Esophagus squamous epithelium (tissue), 5 donors: ENCODE data around the gene LDLRAP1. TPM values are rescaled to one million over a fixed set of nuclear protein-coding genes. Genes with fewer than 3 reads are reported as not detected.
"Not testable (repeated sequence)": the region's sequence is repeated elsewhere in the genome, so short reads cannot be mapped to it uniquely, and the experiment has no call there.

ENCODE experiments used
- DNase-seq: peaks from one replicate; lab custom pipeline; 2025; lab: John Stamatoyannopoulos, UW
- H3K27ac ChIP-seq, 4 donors: fragments of 200-600 bp; sonication (generic); one replicate each; pipeline ENCODE4 v1.5.1; 2016 to 2019; ENCODE audit warnings: mild to moderate bottlenecking in 1 of 4
- H3K27me3 ChIP-seq, 4 donors: fragments of 200-600 bp; sonication (generic); 1 replicate in 3 of 4; 2 replicates in 1 of 4; pipeline versions ENCODE4 v1.5.1 to v1.6.0; 2017 to 2021; ENCODE audit warnings: antibody characterized with exemption in 1 of 4
- H3K36me3 ChIP-seq, 3 donors: fragments of 200-600 bp; sonication (generic); one replicate each; pipeline ENCODE4 v1.5.1; 2016 to 2019
- H3K4me1 ChIP-seq, 3 donors: fragments of 200-600 bp; sonication (generic); one replicate each; pipeline ENCODE4 v1.5.1; 2017 to 2019
- H3K4me3 ChIP-seq, 4 donors: fragments of 200-600 bp; sonication (generic); 1 replicate in 3 of 4; 2 replicates in 1 of 4; pipeline ENCODE4 v1.5.1; 2016 to 2019; ENCODE audit warnings: mild to moderate bottlenecking in 2 of 4, moderate library complexity in 1 of 4
- H3K9me3 ChIP-seq, 3 donors: fragments of 200-600 bp; sonication (generic); one replicate each; pipeline ENCODE4 v1.5.1; 2016 to 2019
- CTCF ChIP-seq, 6 experiments: fragments of 450-650 bp in 4 of 6; fragments of 200-600 bp in 2 of 6; sonication (generic) in 2 of 6; IDR thresholded peaks; one replicate each; pipeline ENCODE4 v1.5.1; 2016 to 2019; ENCODE audit warnings: antibody characterized with exemption in 6 of 6, mild to moderate bottlenecking in 4 of 6, moderate library complexity in 4 of 6
- POLR2A ChIP-seq, 4 donors: fragments of 450-650 bp; IDR thresholded peaks; one replicate each; pipeline ENCODE4 v1.6.1; 2017; ENCODE audit warnings: antibody characterized with exemption in 4 of 4, mild to moderate bottlenecking in 4 of 4, moderate library complexity in 3 of 4
- WGBS, 2 donors: methylation state at CpG; one replicate each; pipeline ENCODE4 v1.1.5; 2018; 5-methylcytosine and 5-hydroxymethylcytosine counted together
- intact Hi-C: fragments of 100-400 bp; cut with DNase I; formaldehyde crosslinking; loops from one replicate; pipeline ENCODE4 v1.15.0; 2022
- total RNA-seq, 4 donors: library from RNA; depleted of rRNA; stranded (reverse); fragments of >200 nt; gene quantifications; one replicate each; pipeline ENCODE4 v1.1.0, GENCODE V29; 2016
- donor health status: DM: yes; HTN: yes; CAD: no.

Gene LDLRAP1
- total RNA-seq, 4 donors from 2014 or later, result 17.0 to 21.4 (median 19.5) TPM

- Histone ChIP-seq H3K27ac (peak overlapping the region; percentile 6 to 79 (median 74)), H3K4me1 (peaks cover 0 to 45% (median 12%) of the 10 kb centered on the region in 3 donors), H3K4me3 (peak overlapping the region; percentile 26 to 58 (median 38))
- 15 to 27% methylated on average over 5 to 17 of the region's 37 CpGs for WGBS, 2 donors
- DNase-seq, intact Hi-C loops, H3K27me3 ChIP-seq, H3K9me3 ChIP-seq, H3K36me3 ChIP-seq: not testable (repeated sequence)
- peak in 2 of 6 experiments; percentile 18 to 20 for TF ChIP-seq CTCF (IDR thresholded peaks at IDR 0.05)
Observed at GRCh38 chr1:25506566-25507463, 36.6 kb upstream of the LDLRAP1 start.

GRCh38 chr1:25513666-25514065 lies 29.7 kb upstream of the LDLRAP1 start:
- H3K27ac ChIP-seq, result no peak overlapping the region
- H3K9me3 ChIP-seq, result no peaks in the 10 kb centered on the region
- TF ChIP-seq POLR2A (IDR thresholded peaks at IDR 0.05) (no peak), CTCF (IDR thresholded peaks at IDR 0.05) (no peak)
- H3K4me1 ChIP-seq, result no peaks in the 10 kb centered on the region
- whole genome bisulfite sequencing, 2 donors, result 79 to 93% methylated on average over 3 to 4 of the region's 4 CpGs
- no peak overlapping the region for H3K4me3 ChIP-seq
- H3K36me3 ChIP-seq, result no peaks in the 10 kb centered on the region
- DNase-seq, result no peak
- intact Hi-C loops, result no loop called here
- H3K27me3 ChIP-seq, result no peaks in the 10 kb centered on the region

GRCh38 chr1:25515033-25515432 lies 28.4 kb upstream of the LDLRAP1 start:
- TF ChIP-seq POLR2A (IDR thresholded peaks at IDR 0.05) (no peak), CTCF (IDR thresholded peaks at IDR 0.05) (no peak)
- intact Hi-C loops, result no loop called here
- Histone ChIP-seq H3K4me1 (no peaks in the 10 kb centered on the region), H3K27me3 (no peaks in the 10 kb centered on the region), H3K27ac (no peak overlapping the region), H3K4me3 (no peak overlapping the region), H3K36me3 (no peaks in the 10 kb centered on the region), H3K9me3 (no peaks in the 10 kb centered on the region)
- 63 to 70% methylated on average over 6 of the region's 6 CpGs for WGBS, 2 donors
- no peak for DNase-seq

- TF ChIP-seq CTCF (IDR thresholded peaks at IDR 0.05), result no peak
- TF ChIP-seq POLR2A (IDR thresholded peaks at IDR 0.05), result no peak
- intact Hi-C loops, result no loop called here
- DNase-seq, result no peak
- no peak overlapping the region for H3K4me3 ChIP-seq
- no peaks in the 10 kb centered on the region for H3K9me3 ChIP-seq
- H3K27me3 ChIP-seq, result no peaks in the 10 kb centered on the region
- no peak overlapping the region for H3K27ac ChIP-seq
- no peaks in the 10 kb centered on the region for H3K36me3 ChIP-seq
- 72 to 87% methylated on average over 2 to 3 of the region's 3 CpGs for WGBS, 2 donors
- no peaks in the 10 kb centered on the region for H3K4me1 ChIP-seq
Observed at GRCh38 chr1:25516686-25517085, 26.7 kb upstream of the LDLRAP1 start.
